ENCODE results near the gene CWF19L2. TPM values are rescaled to one million over a fixed set of nuclear protein-coding genes. Genes with fewer than 3 reads are reported as not detected.
"Not testable (repeated sequence)": the region's sequence is repeated elsewhere in the genome, so short reads cannot be mapped to it uniquely, and the experiment has no call there.

Gene CWF19L2
- total RNA-seq, 1 donor from 2014 or later: 17.9 TPM

DNA sequence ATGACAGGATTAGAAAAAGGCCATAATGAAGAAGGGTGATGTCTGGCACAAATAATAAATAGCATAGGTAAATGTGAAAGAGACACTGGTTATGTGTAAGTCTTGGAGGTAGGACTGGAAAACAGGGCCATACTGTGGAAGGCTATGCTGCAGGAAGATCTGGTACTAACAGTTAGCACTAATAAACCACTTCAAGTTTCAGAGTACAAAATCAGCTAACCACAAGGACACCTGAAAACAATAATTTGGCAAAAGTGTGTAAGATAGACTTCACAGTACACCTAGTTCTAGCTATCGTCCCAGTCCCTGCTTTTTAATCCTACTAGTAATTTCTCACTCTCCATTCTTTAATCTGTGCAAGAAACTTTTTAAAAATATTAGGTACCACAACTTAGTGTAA lies 44.3 kb downstream of the CWF19L2 start:
- no peak for DNase-seq (ENCODE audit: low spot score, unreplicated experiment)
- no peak for TF ChIP-seq CTCF (IDR thresholded peaks at IDR 0.05; ENCODE audit: unreplicated experiment)
- no peaks in the 10 kb centered on the region for H3K27me3 Mint-ChIP-seq
- no peaks in the 10 kb centered on the region for H3K9me3 Mint-ChIP-seq (ENCODE audit: low read depth)
- H3K27ac Mint-ChIP-seq: no peak overlapping the region
- H3K36me3 Mint-ChIP-seq (ENCODE audit: insufficient read depth): peaks cover 10% of the 10 kb centered on the region
- H3K4me1 Mint-ChIP-seq (ENCODE audit: low read depth): peaks cover 5% of the 10 kb centered on the region
- H3K4me3 Mint-ChIP-seq (ENCODE audit: low read depth): no peak overlapping the region

- Mint-ChIP-seq H3K4me1 (ENCODE audit: low read depth) (peaks cover 6% of the 10 kb centered on the region), H3K36me3 (ENCODE audit: insufficient read depth) (peaks cover 7% of the 10 kb centered on the region), H3K27me3 (no peaks in the 10 kb centered on the region)
These were observed 48.8 kb downstream of the CWF19L2 start for GRCh38 chr11:107408762-107409211.

GRCh38 chr11:107405260-107405659 lies 52.4 kb downstream of the CWF19L2 start:
- TF ChIP-seq CTCF (IDR thresholded peaks at IDR 0.05; ENCODE audit: unreplicated experiment): no peak
- peaks cover 17% of the 10 kb centered on the region for H3K9me3 Mint-ChIP-seq (ENCODE audit: low read depth)
- no peak overlapping the region for H3K4me3 Mint-ChIP-seq (ENCODE audit: low read depth)
- H3K4me1 Mint-ChIP-seq (ENCODE audit: low read depth): peaks cover 6% of the 10 kb centered on the region
- H3K27me3 Mint-ChIP-seq: no peaks in the 10 kb centered on the region
- no peak overlapping the region for H3K27ac Mint-ChIP-seq
- H3K36me3 Mint-ChIP-seq (ENCODE audit: insufficient read depth): peaks cover 29% of the 10 kb centered on the region
- DNase-seq (ENCODE audit: low spot score, unreplicated experiment): no peak

More at GRCh38 chr11:107408762-107409211, 48.8 kb downstream of the CWF19L2 start:
- Mint-ChIP-seq H3K4me3 (ENCODE audit: low read depth) (no peak overlapping the region), H3K27ac (no peak overlapping the region), H3K9me3 (ENCODE audit: low read depth) (no peaks in the 10 kb centered on the region)
- no peak for TF ChIP-seq CTCF (IDR thresholded peaks at IDR 0.05; ENCODE audit: unreplicated experiment)
- no peak for DNase-seq (ENCODE audit: low spot score, unreplicated experiment)

DNA sequence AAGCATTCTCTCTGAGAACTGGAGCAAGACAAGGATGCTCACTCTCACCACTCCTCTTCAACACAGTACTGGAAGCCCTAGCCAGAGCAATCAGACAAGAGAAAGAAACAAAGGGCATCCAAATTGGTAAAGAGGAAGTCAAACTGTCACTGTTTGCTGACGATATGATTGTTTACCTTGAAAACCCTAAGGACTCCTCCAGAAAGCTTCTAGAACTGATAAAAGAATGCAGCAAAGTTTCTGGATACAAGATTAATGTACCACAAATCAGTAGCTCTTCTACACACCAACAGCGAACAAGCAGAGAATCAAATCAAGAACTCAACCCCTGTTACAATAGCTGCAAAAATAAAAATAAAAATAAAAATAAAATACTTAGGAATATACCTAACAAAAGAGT lies 56.5 kb downstream of the CWF19L2 start:
- not testable (repeated sequence) for H3K27ac Mint-ChIP-seq; H3K4me3 Mint-ChIP-seq (ENCODE audit: low read depth); H3K4me1 Mint-ChIP-seq (ENCODE audit: low read depth); H3K27me3 Mint-ChIP-seq; DNase-seq (ENCODE audit: low spot score, unreplicated experiment)
- H3K36me3 Mint-ChIP-seq (ENCODE audit: insufficient read depth): peaks cover 55% of the 10 kb centered on the region
- H3K9me3 Mint-ChIP-seq (ENCODE audit: low read depth): peaks cover 41% of the 10 kb centered on the region

GRCh38 chr11:107397357-107397756 lies 60.3 kb downstream of the CWF19L2 start:
- H3K27me3 Mint-ChIP-seq: no peaks in the 10 kb centered on the region
- no peak overlapping the region for H3K4me3 Mint-ChIP-seq (ENCODE audit: low read depth)
- no peak for TF ChIP-seq CTCF (IDR thresholded peaks at IDR 0.05; ENCODE audit: unreplicated experiment)
- no peak for DNase-seq (ENCODE audit: low spot score, unreplicated experiment)
- H3K27ac Mint-ChIP-seq: peak overlapping the region; percentile 91
- peaks cover 46% of the 10 kb centered on the region for H3K36me3 Mint-ChIP-seq (ENCODE audit: insufficient read depth)
- H3K4me1 Mint-ChIP-seq (ENCODE audit: low read depth): peaks cover 5% of the 10 kb centered on the region
- peaks cover 34% of the 10 kb centered on the region for H3K9me3 Mint-ChIP-seq (ENCODE audit: low read depth)

GRCh38 chr11:107392611-107393010 lies 65.0 kb downstream of the CWF19L2 start:
- TF ChIP-seq CTCF (IDR thresholded peaks at IDR 0.05; ENCODE audit: unreplicated experiment): no peak

DNA sequence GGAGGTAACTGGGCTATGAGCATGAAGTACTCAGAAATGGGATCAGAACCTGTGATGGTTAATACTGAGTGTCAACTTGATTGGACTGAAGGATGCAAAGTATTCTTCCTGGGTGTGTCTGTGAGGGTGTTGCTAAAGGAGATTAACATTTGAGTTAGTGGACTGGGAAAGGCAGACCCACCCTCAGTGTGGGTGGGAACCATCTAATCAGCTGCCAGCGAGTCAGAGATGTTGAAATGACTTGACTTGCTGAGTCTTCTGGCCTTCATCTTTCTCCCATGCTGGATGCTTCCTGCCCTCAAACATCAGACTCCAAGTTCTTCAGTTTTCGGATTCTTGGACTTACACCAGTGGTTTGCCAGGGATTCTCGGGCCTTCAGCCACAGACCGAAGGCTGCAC lies 66.9 kb downstream of the CWF19L2 start:
- H3K27ac Mint-ChIP-seq; H3K4me3 Mint-ChIP-seq (ENCODE audit: low read depth); H3K9me3 Mint-ChIP-seq (ENCODE audit: low read depth); H3K4me1 Mint-ChIP-seq (ENCODE audit: low read depth); DNase-seq (ENCODE audit: low spot score, unreplicated experiment); H3K27me3 Mint-ChIP-seq: not testable (repeated sequence)
- H3K36me3 Mint-ChIP-seq (ENCODE audit: insufficient read depth): peaks cover 21% of the 10 kb centered on the region

More at GRCh38 chr11:107392611-107393010, 65.0 kb downstream of the CWF19L2 start:
- no peak for DNase-seq (ENCODE audit: low spot score, unreplicated experiment)
- H3K4me3 Mint-ChIP-seq (ENCODE audit: low read depth): no peak overlapping the region
- H3K36me3 Mint-ChIP-seq (ENCODE audit: insufficient read depth): peaks cover 25% of the 10 kb centered on the region
- no peak overlapping the region for H3K27ac Mint-ChIP-seq
- peaks cover 5% of the 10 kb centered on the region for H3K4me1 Mint-ChIP-seq (ENCODE audit: low read depth)
- H3K9me3 Mint-ChIP-seq (ENCODE audit: low read depth): no peaks in the 10 kb centered on the region
- H3K27me3 Mint-ChIP-seq: no peaks in the 10 kb centered on the region
